ENCODE measurements around the gene PRRG2. TPM values are rescaled to one million over a fixed set of nuclear protein-coding genes. Genes with fewer than 3 reads are reported as not detected.

PRRG2 gene
- total RNA-seq, 2 donors from 2014 or later = 2.6 to 4.9 TPM

DNA sequence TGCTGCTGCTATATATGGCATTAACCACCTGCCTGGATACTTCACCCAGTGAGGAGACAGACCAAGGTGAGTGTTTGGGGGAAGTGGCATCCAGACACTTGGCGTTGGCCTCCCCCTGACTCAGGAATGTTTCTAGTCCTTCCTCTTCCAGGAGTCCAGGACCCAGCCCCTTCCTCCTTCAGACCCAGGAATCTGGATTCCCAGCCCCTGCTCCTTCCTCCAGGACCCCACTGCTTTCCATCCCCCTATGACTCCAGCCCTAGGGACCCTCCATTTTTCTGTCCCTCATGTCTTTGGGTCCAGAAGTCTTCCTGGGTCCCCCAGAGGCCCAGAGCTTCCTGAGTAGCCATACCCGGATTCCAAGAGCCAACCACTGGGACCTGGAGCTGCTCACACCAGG, 2.1 kb downstream of the PRRG2 start:
- H3K9me3 ChIP-seq = no peaks in the 10 kb centered on the region
- H3K27ac ChIP-seq = no peak overlapping the region
- H3K36me3 ChIP-seq (replicated peaks in 1 of 2; ENCODE audit: insufficient read depth in 1 of 2, low read depth in 2 of 2) = no peaks in the 10 kb centered on the region
- no peaks in the 10 kb centered on the region for H3K27me3 ChIP-seq
- H3K4me3 ChIP-seq = no peak overlapping the region
- WGBS, 2 donors = 55 to 64% methylated on average over 2 of the region's 2 CpGs
- ATAC-seq (no peak), DNase-seq (no peak)
- H3K4me1 ChIP-seq = peaks cover 18% of the 10 kb centered on the region
- intact Hi-C loops (cut with DNase I) = no loop called here
- TF ChIP-seq, protein P1, sequence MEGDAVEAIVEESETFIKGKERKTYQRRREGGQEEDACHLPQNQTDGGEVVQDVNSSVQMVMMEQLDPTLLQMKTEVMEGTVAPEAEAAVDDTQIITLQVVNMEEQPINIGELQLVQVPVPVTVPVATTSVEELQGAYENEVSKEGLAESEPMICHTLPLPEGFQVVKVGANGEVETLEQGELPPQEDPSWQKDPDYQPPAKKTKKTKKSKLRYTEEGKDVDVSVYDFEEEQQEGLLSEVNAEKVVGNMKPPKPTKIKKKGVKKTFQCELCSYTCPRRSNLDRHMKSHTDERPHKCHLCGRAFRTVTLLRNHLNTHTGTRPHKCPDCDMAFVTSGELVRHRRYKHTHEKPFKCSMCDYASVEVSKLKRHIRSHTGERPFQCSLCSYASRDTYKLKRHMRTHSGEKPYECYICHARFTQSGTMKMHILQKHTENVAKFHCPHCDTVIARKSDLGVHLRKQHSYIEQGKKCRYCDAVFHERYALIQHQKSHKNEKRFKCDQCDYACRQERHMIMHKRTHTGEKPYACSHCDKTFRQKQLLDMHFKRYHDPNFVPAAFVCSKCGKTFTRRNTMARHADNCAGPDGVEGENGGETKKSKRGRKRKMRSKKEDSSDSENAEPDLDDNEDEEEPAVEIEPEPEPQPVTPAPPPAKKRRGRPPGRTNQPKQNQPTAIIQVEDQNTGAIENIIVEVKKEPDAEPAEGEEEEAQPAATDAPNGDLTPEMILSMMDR (IDR thresholded peaks at IDR 0.05) = no peak
- TF ChIP-seq POLR2A (IDR thresholded peaks at IDR 0.05) = no peak

DNA sequence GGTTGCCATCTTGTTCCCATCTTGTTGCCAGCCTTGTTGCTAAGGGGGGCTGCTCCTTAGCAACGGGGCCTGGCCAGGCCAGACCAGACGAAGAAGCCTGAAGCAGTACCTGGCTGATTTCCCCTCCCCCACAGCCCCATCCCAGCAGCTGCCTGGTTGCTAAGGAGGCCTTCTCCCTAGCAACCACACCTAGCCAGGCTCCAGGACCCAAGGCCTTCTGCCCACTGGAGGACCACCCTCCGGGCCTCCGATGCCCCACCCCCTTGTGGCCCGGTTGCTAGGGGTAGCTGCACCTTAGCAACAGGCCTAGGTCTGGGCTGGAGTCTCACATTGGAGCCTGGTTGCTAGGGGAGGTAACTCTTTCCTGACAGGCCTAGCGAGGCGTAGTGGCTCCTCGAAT, 3.9 kb downstream of the PRRG2 start:
- WGBS, 2 donors = 75% methylated on average over 8 of the region's 8 CpGs; no CpG with 5 or more reads in 1 of the 2 donors
- no peaks in the 10 kb centered on the region for H3K36me3 ChIP-seq (replicated peaks in 1 of 2; ENCODE audit: insufficient read depth in 1 of 2, low read depth in 2 of 2)
- peaks cover 9% of the 10 kb centered on the region for H3K4me1 ChIP-seq
- intact Hi-C loops (cut with DNase I) = no loop called here
- H3K4me3 ChIP-seq = no peak overlapping the region
- no peaks in the 10 kb centered on the region for H3K27me3 ChIP-seq
- no peak for DNase-seq
- ATAC-seq = no peak
- H3K27ac ChIP-seq = no peak overlapping the region
- no peak for TF ChIP-seq POLR2A (IDR thresholded peaks at IDR 0.05)
- TF ChIP-seq, protein P1 (IDR thresholded peaks at IDR 0.05) = no peak
- no peaks in the 10 kb centered on the region for H3K9me3 ChIP-seq

DNA sequence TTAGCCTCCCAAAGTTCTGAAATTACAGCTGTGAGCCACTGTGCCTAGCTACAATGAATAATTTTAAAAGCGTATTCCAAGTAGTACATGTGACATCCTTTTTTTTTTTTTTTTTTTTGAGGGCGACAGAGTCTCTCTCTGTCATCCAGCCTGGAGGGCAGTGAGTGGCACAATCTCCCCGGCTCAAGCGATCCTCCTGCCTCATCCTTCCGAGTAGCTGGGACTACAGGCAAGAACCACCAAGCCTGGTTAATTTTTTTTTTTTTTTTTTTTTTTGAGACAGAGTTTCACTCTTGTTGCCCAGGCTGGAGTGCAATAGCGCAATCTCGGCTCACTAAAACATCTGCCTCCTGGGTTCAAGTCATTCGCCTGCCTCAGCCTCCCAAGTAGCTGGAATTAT, 6.1 kb downstream of the PRRG2 start:
- ATAC-seq = no peak
- DNase-seq = no peak
- TF ChIP-seq POLR2A (IDR thresholded peaks at IDR 0.05) = no peak
- TF ChIP-seq, protein P1 (IDR thresholded peaks at IDR 0.05) = no peak
- WGBS, 2 donors = 84 to 90% methylated on average over 8 of the region's 8 CpGs
- no peak overlapping the region for H3K4me3 ChIP-seq
- intact Hi-C loops (cut with DNase I) = no loop called here
- no peak overlapping the region for H3K27ac ChIP-seq
- H3K27me3 ChIP-seq = no peaks in the 10 kb centered on the region
- H3K4me1 ChIP-seq = peaks cover 4% of the 10 kb centered on the region
- H3K36me3 ChIP-seq (replicated peaks in 1 of 2; ENCODE audit: insufficient read depth in 1 of 2, low read depth in 2 of 2) = no peaks in the 10 kb centered on the region
- no peaks in the 10 kb centered on the region for H3K9me3 ChIP-seq

DNA sequence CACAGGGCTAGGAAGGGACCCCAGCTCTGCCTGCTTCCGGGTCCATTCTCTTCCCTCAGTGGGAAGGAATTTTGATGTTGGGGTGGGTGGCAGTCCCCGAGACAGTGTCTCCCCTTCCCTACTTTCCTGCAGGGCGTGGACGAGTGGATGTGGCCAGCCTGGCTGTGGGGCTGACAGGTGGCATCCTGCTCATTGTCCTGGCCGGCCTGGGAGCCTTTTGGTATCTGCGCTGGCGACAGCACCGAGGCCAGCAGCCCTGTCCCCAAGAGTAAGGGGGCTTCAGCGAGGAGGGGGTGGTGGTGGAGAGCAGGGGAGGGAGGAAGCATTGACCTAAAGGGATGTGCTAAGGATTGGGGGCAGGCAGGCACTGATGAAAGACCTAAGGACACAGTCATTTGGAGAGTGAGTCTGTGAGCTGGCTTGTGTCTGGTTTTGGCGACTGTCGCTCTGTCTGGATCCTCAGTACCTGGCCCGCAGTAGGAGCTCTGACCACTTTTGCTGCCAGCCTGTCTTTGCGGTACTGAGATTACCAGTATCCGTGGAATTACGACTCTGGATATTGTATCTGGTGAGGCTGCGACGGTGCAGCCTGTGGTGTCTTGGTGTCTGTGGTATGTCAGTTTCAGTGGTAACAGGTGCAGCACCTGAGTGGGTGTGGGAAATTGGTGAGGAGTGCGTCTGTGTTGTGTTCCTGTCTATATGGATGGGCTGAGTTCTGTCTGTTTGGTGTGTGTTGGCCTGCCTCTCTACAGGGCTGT, 7.4 kb downstream of the PRRG2 start:
- H3K27ac ChIP-seq = no peak overlapping the region
- H3K36me3 ChIP-seq (replicated peaks in 1 of 2; ENCODE audit: insufficient read depth in 1 of 2, low read depth in 2 of 2) = no peaks in the 10 kb centered on the region
- WGBS, 2 donors = 79 to 80% methylated on average over 18 of the region's 18 CpGs
- no peak overlapping the region for H3K4me3 ChIP-seq
- no peak for DNase-seq
- H3K9me3 ChIP-seq = no peaks in the 10 kb centered on the region
- H3K27me3 ChIP-seq = no peaks in the 10 kb centered on the region
- intact Hi-C loops (cut with DNase I) = no loop called here
- TF ChIP-seq POLR2A (IDR thresholded peaks at IDR 0.05) = no peak
- TF ChIP-seq, protein P1 (IDR thresholded peaks at IDR 0.05) = no peak
- peaks cover 16% of the 10 kb centered on the region for H3K4me1 ChIP-seq
- no peak for ATAC-seq

DNA sequence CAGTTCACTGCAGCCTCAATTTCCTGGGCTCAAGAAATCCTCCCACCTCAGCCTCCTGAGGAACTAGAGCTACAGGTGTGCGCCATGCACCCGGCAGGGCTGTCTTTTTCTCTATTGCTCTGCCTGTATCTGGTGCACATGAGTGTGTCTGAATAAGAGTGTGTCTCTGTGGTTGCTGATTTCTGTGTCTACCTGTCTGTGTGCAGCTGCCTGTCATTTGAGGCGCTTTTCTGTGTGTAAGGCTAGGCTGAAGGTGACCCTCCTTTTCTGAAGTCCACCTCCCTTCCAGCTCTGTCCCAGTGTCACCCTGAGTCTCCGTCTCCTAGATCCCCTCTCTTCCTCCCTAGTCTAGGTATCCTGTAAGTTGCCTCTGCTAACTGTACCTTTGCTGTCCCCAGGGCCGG, 8.4 kb downstream of the PRRG2 start:
- H3K4me1 ChIP-seq = peaks cover 24% of the 10 kb centered on the region
- H3K36me3 ChIP-seq (replicated peaks in 1 of 2; ENCODE audit: insufficient read depth in 1 of 2, low read depth in 2 of 2) = no peaks in the 10 kb centered on the region
- WGBS, 2 donors = 37 to 42% methylated on average over 5 of the region's 5 CpGs
- ATAC-seq (no peak), DNase-seq (no peak)
- intact Hi-C loops (cut with DNase I) = no loop called here
- no peak overlapping the region for H3K4me3 ChIP-seq
- no peak for TF ChIP-seq POLR2A (IDR thresholded peaks at IDR 0.05)
- TF ChIP-seq, protein P1 (IDR thresholded peaks at IDR 0.05) = no peak
- no peaks in the 10 kb centered on the region for H3K9me3 ChIP-seq
- peak overlapping the region; percentile 79 to 89 (median 86) for H3K27ac ChIP-seq
- H3K27me3 ChIP-seq = no peaks in the 10 kb centered on the region

Data from body of pancreas (tissue), 4 donors.